H1 (cell line): ENCODE data around the gene NOL12.

ENCODE experiments used
- POLR2A ChIP-seq, 2 experiments: IDR thresholded peaks; 1 replicate in 1 of 2; 2 replicates in 1 of 2; pipeline ENCODE4 v1.6.1; 2011; ENCODE audit warnings: low read depth in 2 of 2, low read length in 2 of 2, mild to moderate bottlenecking in 2 of 2; ENCODE audit errors: control extremely low read depth in 1 of 2
- TEAD4 ChIP-seq: IDR thresholded peaks from 2 replicates; pipeline ENCODE4 v1.6.1; 2012; ENCODE audit warnings: low read depth, low read length, inconsistent platforms, mixed read lengths
- TF ChIP-seq, protein P1 (sequence below): IDR thresholded peaks from 2 replicates; pipeline ENCODE4 v1.6.1; 2012; ENCODE audit warnings: inconsistent platforms

GRCh38 chr22:37641561-37641949 lies 44.6 kb upstream of the NOL12 start:
- TF ChIP-seq TEAD4: no peak
- no peak for TF ChIP-seq POLR2A (IDR thresholded peaks at IDR 0.05; ENCODE audit: control extremely low read depth in 1 of 2, low read depth in 2 of 2, low read length in 2 of 2)
- TF ChIP-seq, protein P1, sequence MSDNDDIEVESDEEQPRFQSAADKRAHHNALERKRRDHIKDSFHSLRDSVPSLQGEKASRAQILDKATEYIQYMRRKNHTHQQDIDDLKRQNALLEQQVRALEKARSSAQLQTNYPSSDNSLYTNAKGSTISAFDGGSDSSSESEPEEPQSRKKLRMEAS: no peak
